GM12873 (cell line): Measurements from ENCODE around the gene PMFBP1.

Experiments used
- CTCF ChIP-seq: IDR thresholded peaks from 2 replicates; pipeline ENCODE4 v1.5.1; 2012; ENCODE audit warnings: low read depth, mild to moderate bottlenecking, moderate library complexity, low read length, control low read depth; ENCODE audit not compliant: insufficient read depth; ENCODE audit errors: missing control alignments

PMFBP1 gene

DNA sequence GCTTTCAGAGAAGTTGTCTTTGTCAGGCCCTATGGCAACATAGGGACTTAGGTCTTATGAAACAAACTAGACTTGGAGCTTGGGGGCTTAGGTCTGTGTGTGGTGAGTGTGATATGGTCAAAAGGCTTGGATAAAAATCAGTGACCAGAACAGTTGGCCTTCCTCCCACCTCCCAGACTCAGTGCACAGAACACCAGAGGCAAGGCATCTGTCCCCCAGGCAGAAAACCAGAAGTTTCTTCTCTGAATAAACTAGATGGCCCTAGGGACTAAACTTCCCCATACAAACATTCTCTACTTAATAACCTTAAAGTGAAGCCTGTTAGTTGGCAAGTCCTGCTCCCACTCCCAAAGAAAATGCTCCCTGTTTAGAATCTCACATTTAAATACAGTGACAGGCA, 39.2 kb upstream of the PMFBP1 start:
- no peak for TF ChIP-seq CTCF

DNA sequence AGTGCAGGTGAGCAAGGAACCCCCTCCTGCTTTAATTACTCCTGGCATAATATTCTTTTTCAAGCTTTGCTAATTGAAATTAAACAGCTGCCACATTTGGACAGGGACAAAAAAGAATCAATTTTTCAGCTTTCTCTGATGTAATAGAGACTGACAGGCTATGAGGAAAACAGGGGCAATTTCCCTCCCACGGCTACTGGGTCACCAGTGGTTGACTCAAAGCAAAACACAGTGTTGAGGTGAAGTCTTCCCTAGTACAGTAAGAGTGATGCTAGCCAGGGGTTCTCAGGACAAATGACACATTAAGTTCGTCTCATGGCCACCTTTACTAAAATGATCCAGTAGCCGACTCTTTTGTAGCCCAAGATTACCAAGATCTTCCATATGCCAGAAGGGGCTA, 38.6 kb upstream of the PMFBP1 start:
- TF ChIP-seq CTCF = no peak

- TF ChIP-seq CTCF = no peak
Observed at GRCh38 chr16:72210072-72210471, 38.1 kb upstream of the PMFBP1 start.

- no peak for TF ChIP-seq CTCF
Observed at GRCh38 chr16:72206299-72206698, 34.3 kb upstream of the PMFBP1 start.

DNA sequence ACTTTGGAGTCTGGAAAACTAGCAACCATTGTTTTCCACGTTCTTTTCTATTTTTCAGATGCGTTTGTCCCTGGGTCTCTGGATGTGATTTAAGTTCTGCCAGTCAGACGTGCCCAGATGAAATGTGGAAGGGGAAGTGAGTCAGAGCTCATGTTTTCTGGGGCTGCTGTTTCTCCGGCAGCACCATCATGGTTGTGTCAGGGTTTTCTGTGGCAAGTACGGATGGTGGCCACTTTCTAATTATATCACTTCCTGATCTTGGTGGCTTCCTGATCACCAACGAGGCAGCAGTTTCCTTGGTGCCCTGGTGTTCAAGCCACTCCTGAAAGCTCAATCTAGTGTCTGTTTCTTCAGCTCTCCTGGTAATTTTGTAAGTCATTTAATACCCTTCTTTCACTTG, 31.4 kb upstream of the PMFBP1 start:
- no peak for TF ChIP-seq CTCF

GRCh38 chr16:72202014-72202413, 30.1 kb upstream of the PMFBP1 start:
- TF ChIP-seq CTCF = no peak

DNA sequence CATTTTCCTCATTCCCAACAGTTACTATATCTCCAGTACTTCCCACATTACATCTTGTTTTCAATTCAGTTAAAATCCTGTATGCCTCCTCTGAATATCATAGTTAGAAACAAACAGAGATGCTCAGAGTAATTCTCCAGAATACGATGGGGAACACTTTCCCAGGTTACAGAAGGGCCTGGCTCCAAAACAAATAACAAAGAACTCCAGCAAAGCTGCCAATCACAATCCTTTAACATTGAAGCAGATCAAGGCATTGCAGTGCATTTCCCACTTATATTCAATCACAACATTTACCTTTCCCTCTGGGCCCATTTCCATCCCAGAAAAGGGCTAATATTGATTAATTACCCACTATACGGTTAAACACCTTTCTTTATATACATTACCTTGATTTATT, 29.4 kb upstream of the PMFBP1 start:
- TF ChIP-seq CTCF = no peak
